SU-DHL-6 (cell line): ENCODE results near the gene EMC9.

Experiments used
- EZH2phosphoT487 ChIP-seq: fragments of 200-600 bp; sonication (generic), shearing (Covaris generic); conservative IDR thresholded peaks from 2 replicates; pipeline ENCODE4 v1.6.1; 2018; ENCODE audit warnings: mild to moderate bottlenecking, antibody characterized with exemption, low read length, moderate library complexity, mixed read lengths
- TF ChIP-seq, protein P1 (sequence below): fragments of 200-600 bp; sonication (generic); IDR thresholded peaks from one replicate; pipeline ENCODE4 v1.5.1; 2017; ENCODE audit warnings: antibody characterized with exemption, mild to moderate bottlenecking, low read length, moderate library complexity; ENCODE audit not compliant: insufficient read depth, poor library complexity, severe bottlenecking

- TF ChIP-seq, protein P1, sequence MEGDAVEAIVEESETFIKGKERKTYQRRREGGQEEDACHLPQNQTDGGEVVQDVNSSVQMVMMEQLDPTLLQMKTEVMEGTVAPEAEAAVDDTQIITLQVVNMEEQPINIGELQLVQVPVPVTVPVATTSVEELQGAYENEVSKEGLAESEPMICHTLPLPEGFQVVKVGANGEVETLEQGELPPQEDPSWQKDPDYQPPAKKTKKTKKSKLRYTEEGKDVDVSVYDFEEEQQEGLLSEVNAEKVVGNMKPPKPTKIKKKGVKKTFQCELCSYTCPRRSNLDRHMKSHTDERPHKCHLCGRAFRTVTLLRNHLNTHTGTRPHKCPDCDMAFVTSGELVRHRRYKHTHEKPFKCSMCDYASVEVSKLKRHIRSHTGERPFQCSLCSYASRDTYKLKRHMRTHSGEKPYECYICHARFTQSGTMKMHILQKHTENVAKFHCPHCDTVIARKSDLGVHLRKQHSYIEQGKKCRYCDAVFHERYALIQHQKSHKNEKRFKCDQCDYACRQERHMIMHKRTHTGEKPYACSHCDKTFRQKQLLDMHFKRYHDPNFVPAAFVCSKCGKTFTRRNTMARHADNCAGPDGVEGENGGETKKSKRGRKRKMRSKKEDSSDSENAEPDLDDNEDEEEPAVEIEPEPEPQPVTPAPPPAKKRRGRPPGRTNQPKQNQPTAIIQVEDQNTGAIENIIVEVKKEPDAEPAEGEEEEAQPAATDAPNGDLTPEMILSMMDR, result no peak
- no peak for TF ChIP-seq EZH2phosphoT487
Measured at GRCh38 chr14:24135834-24136683, 5.3 kb downstream of the EMC9 start, which contains the start of gene PSME1.
